Measurements from ENCODE around the gene TRIM59.

Gene TRIM59

GRCh38 chr3:160449636-160450598 is at the start of gene TRIM59:
Gene TRIM59 (minus strand): TSS chr3:160449786. CDS start chr3:160439183, 10,603 bp downstream.
- peak; percentile 93 to 94 for DNase-seq (ENCODE audit: low read depth in 2 of 2)

- no peak for DNase-seq (ENCODE audit: low read depth in 2 of 2)
Observed at GRCh38 chr3:160498202-160498601, 48.6 kb upstream of the TRIM59 start.

GRCh38 chr3:160490166-160490565 is 40.6 kb upstream of the TRIM59 start:
- DNase-seq (ENCODE audit: low read depth in 2 of 2): no peak

GRCh38 chr3:160486459-160486869 is 36.9 kb upstream of the TRIM59 start:
- DNase-seq (ENCODE audit: low read depth in 2 of 2): no peak

GRCh38 chr3:160482796-160483195 is 33.2 kb upstream of the TRIM59 start:
- no peak for DNase-seq (ENCODE audit: low read depth in 2 of 2)

GRCh38 chr3:160481856-160482255 is 32.3 kb upstream of the TRIM59 start:
- no peak for DNase-seq (ENCODE audit: low read depth in 2 of 2)

- no peak for DNase-seq (ENCODE audit: low read depth in 2 of 2)
Observed at GRCh38 chr3:160480931-160481330, 31.3 kb upstream of the TRIM59 start.

GRCh38 chr3:160479376-160479775 is 29.8 kb upstream of the TRIM59 start:
- DNase-seq (ENCODE audit: low read depth in 2 of 2): no peak

- DNase-seq (ENCODE audit: low read depth in 2 of 2): no peak
Observed at GRCh38 chr3:160478338-160478737, 28.8 kb upstream of the TRIM59 start.

- no peak for DNase-seq (ENCODE audit: low read depth in 2 of 2)
Observed at GRCh38 chr3:160477750-160478149, 28.2 kb upstream of the TRIM59 start.

GRCh38 chr3:160475884-160476283 is 26.3 kb upstream of the TRIM59 start:
- DNase-seq (ENCODE audit: low read depth in 2 of 2): no peak

- no peak for DNase-seq (ENCODE audit: low read depth in 2 of 2)
Observed at GRCh38 chr3:160475153-160475552, 25.6 kb upstream of the TRIM59 start.

GRCh38 chr3:160474416-160474838 is 24.8 kb upstream of the TRIM59 start:
- DNase-seq (ENCODE audit: low read depth in 2 of 2): no peak

- DNase-seq (ENCODE audit: low read depth in 2 of 2): no peak
Observed at GRCh38 chr3:160473978-160474377, 24.4 kb upstream of the TRIM59 start.

GRCh38 chr3:160473221-160473620 is 23.6 kb upstream of the TRIM59 start:
- no peak for DNase-seq (ENCODE audit: low read depth in 2 of 2)

- no peak for DNase-seq (ENCODE audit: low read depth in 2 of 2)
Observed at GRCh38 chr3:160472344-160472743, 22.8 kb upstream of the TRIM59 start.

- no peak for DNase-seq (ENCODE audit: low read depth in 2 of 2)
Observed at GRCh38 chr3:160471892-160472291, 22.3 kb upstream of the TRIM59 start.

GRCh38 chr3:160470181-160470580 is 20.6 kb upstream of the TRIM59 start:
- DNase-seq (ENCODE audit: low read depth in 2 of 2): no peak

- DNase-seq (ENCODE audit: low read depth in 2 of 2): no peak
Observed at GRCh38 chr3:160464971-160465370, 15.4 kb upstream of the TRIM59 start.

GRCh38 chr3:160464321-160464720 is 14.7 kb upstream of the TRIM59 start:
- no peak for DNase-seq (ENCODE audit: low read depth in 2 of 2)

GRCh38 chr3:160460033-160460432 is 10.4 kb upstream of the TRIM59 start:
- no peak for DNase-seq (ENCODE audit: low read depth in 2 of 2)

GRCh38 chr3:160459450-160459970 is 9.9 kb upstream of the TRIM59 start:
- no peak for DNase-seq (ENCODE audit: low read depth in 2 of 2)

- DNase-seq (ENCODE audit: low read depth in 2 of 2): no peak
Observed at GRCh38 chr3:160458151-160458550, 8.6 kb upstream of the TRIM59 start.
